HepG2 (cell line): ENCODE measurements around the gene TTC24. TPM values are rescaled to one million over a fixed set of nuclear protein-coding genes. Genes with fewer than 3 reads are reported as not detected.
A peak's percentile ranks its signal among the peaks of the same experiment; 100 is the strongest.

Experiments used
- CCDC6 ChIP-seq: sonication (generic); formaldehyde crosslinking; IDR thresholded peaks from 2 replicates; pipeline ENCODE4 v1.8.1; 2022; ENCODE audit warnings: mild to moderate bottlenecking, missing genetic modification reagents, moderate library complexity
- CSRNP2 ChIP-seq: sonication (generic); formaldehyde crosslinking; conservative IDR thresholded peaks from 2 replicates; pipeline ENCODE4 v1.8.0; 2022; ENCODE audit warnings: low read depth, missing genetic modification reagents
- FOXK1 ChIP-seq: sonication (generic); formaldehyde crosslinking; IDR thresholded peaks from 2 replicates; pipeline ENCODE4 v1.4.0; 2020; ENCODE audit warnings: low read depth, missing genetic modification reagents, borderline replicate concordance
- FOXK2 ChIP-seq: fragments of 450-650 bp; IDR thresholded peaks from 2 replicates; pipeline ENCODE4 v1.6.1; 2016
- GABPA ChIP-seq, 2 experiments: IDR thresholded peaks; 2 replicates each; pipeline ENCODE4 v1.6.1; 2011 to 2016; ENCODE audit warnings: low read depth in 2 of 2, low read length in 1 of 2, missing biosample characterization in 1 of 2, missing genetic modification characterization in 1 of 2
- GABPB1 ChIP-seq: IDR thresholded peaks from 2 replicates; pipeline ENCODE4 v1.6.1; 2016; ENCODE audit warnings: mild to moderate bottlenecking, missing genetic modification reagents, moderate library complexity, missing compliant biosample characterization
- HHEX ChIP-seq: IDR thresholded peaks from 2 replicates; pipeline ENCODE4 v1.6.1; 2016; ENCODE audit warnings: control low read depth
- HMGXB4 ChIP-seq, 2 experiments: sonication (generic) in 1 of 2; formaldehyde crosslinking in 1 of 2; IDR thresholded peaks; 2 replicates each; pipeline versions ENCODE4 v1.4.0 to v1.6.1; 2018 to 2020; ENCODE audit warnings: missing genetic modification reagents in 2 of 2, borderline replicate concordance in 1 of 2, low read depth in 1 of 2, mild to moderate bottlenecking in 1 of 2, missing biosample characterization in 1 of 2
- HOXA3 ChIP-seq: sonication (generic); formaldehyde crosslinking; IDR thresholded peaks from 2 replicates; pipeline ENCODE4 v1.5.0; 2020; ENCODE audit warnings: missing genetic modification reagents
- KLF16 ChIP-seq, 2 experiments: sonication (generic) in 1 of 2; formaldehyde crosslinking in 1 of 2; IDR thresholded peaks; 2 replicates each; pipeline versions ENCODE4 v1.6.1 to v1.8.0; 2016 to 2023; ENCODE audit warnings: missing genetic modification reagents in 2 of 2, missing compliant biosample characterization in 1 of 2
- RAD21 ChIP-seq: fragments of 450-650 bp; formaldehyde crosslinking; IDR thresholded peaks from 2 replicates; pipeline ENCODE4 v1.5.0; 2020; ENCODE audit warnings: mild to moderate bottlenecking
- TAF15 ChIP-seq: fragments of 200-400 bp; formaldehyde crosslinking; IDR thresholded peaks from one replicate; pipeline ENCODE4 v1.6.1; 2018; ENCODE audit warnings: mild to moderate bottlenecking, low read depth, low read length; ENCODE audit not compliant: poor library complexity, severe bottlenecking
- TFAP4 ChIP-seq: sonication (generic); IDR thresholded peaks from 2 replicates; pipeline ENCODE4 v1.6.1; 2016; ENCODE audit warnings: low read depth, borderline replicate concordance
- TFDP2 ChIP-seq: sonication (generic); formaldehyde crosslinking; IDR thresholded peaks from 2 replicates; pipeline ENCODE4 v1.4.0; 2020; ENCODE audit warnings: missing genetic modification reagents
- ZMYM4 ChIP-seq: sonication (generic); formaldehyde crosslinking; IDR thresholded peaks from 2 replicates; pipeline ENCODE4 v1.8.1; 2023; ENCODE audit warnings: mild to moderate bottlenecking, missing genetic modification reagents
- ZNF337 ChIP-seq: sonication (generic); formaldehyde crosslinking; IDR thresholded peaks from 2 replicates; pipeline ENCODE4 v1.5.1; 2020; ENCODE audit warnings: missing genetic modification reagents, low read depth, mild to moderate bottlenecking, borderline replicate concordance
- ZNF598 ChIP-seq: sonication (generic); formaldehyde crosslinking; IDR thresholded peaks from 2 replicates; pipeline ENCODE4 v1.5.1; 2020; ENCODE audit warnings: mild to moderate bottlenecking, missing genetic modification reagents, borderline replicate concordance
- ZNF670 ChIP-seq: sonication (generic); formaldehyde crosslinking; IDR thresholded peaks from 2 replicates; pipeline ENCODE4 v1.8.0; 2022; ENCODE audit warnings: mild to moderate bottlenecking, missing genetic modification reagents, borderline replicate concordance
- ZNF761 ChIP-seq: sonication (generic); formaldehyde crosslinking; conservative IDR thresholded peaks from 2 replicates; pipeline ENCODE4 v1.4.0; 2020; ENCODE audit warnings: mild to moderate bottlenecking, missing genetic modification reagents
- ZNF766 ChIP-seq: sonication (generic); formaldehyde crosslinking; IDR thresholded peaks from 2 replicates; pipeline ENCODE4 v1.5.0; 2020; ENCODE audit warnings: missing genetic modification reagents, borderline replicate concordance
- ZNF816 ChIP-seq: sonication (generic); formaldehyde crosslinking; IDR thresholded peaks from 2 replicates; pipeline ENCODE4 v1.8.0; 2022; ENCODE audit warnings: missing genetic modification reagents, mild to moderate bottlenecking, borderline replicate concordance
- polyA plus RNA-seq, 8 experiments: library from polyadenylated mRNA; depleted of rRNA in 3 of 8; stranded (reverse) in 7 of 8; unstranded in 1 of 8; fragments of >200 nt; fragmentation: Illumina TruSeq in 4 of 8; extraction: Trizol in 4 of 8; gene quantifications; 2 replicates each; pipeline versions ENCODE4 v1.2.1 to v1.2.3, GENCODE V29; 2011 to 2016; ENCODE audit warnings: low read depth in 4 of 8, missing spikeins in 1 of 8, mixed read lengths in 1 of 8; ENCODE audit not compliant: insufficient read depth in 1 of 8
- total RNA-seq, 5 experiments: library from RNA; depleted of rRNA; stranded (reverse); fragments of >200 nt; fragmentation: Illumina TruSeq; extraction: Trizol; gene quantifications; 2 replicates each; pipeline ENCODE4 v1.2.3, GENCODE V29; 2016; ENCODE audit warnings: low read depth in 1 of 5
- TF ChIP-seq, protein P1 (sequence below): IDR thresholded peaks from 2 replicates; pipeline ENCODE4 v1.6.1; 2016; ENCODE audit warnings: mild to moderate bottlenecking

TTC24 gene
- total and polyA plus RNA-seq, 2 of the 13 experiments (the other 11 are each of a cell fraction or from before 2014, with no cell fraction given) = 0.13 to 0.18 TPM

GRCh38 chr1:156591432-156592157 lies 12.1 kb downstream of the TTC24 start, which contains the start of gene NAXE (continued):
- TF ChIP-seq HOXA3 (CRISPR knock-in tag) (peak; percentile 47; the same call in 1 of the 2 replicates), TFDP2 (no peak), CSRNP2 (CRISPR knock-in tag) (no peak), HMGXB4 (CRISPR knock-in tag; IDR thresholded peaks at IDR 0.05; ENCODE audit: borderline replicate concordance in 1 of 2, low read depth in 1 of 2) (peak; percentile 55; a peak in 2 of 4 replicates), ZNF816 (CRISPR knock-in tag) (peak; percentile 86), ZMYM4 (peak; percentile 15; the same call in 1 of the 2 replicates), TAF15 (peak; percentile 62), FOXK2 (no peak), ZNF670 (CRISPR knock-in tag) (peak; percentile 65), ZNF337 (CRISPR knock-in tag) (peak; percentile 18; the same call in 1 of the 2 replicates), ZNF766 (peak; percentile 63; the same call in 1 of the 2 replicates), CCDC6 (CRISPR knock-in tag) (0 out of 2 replicates have a peak, but pooled peaks have one; percentile 50), HHEX (CRISPR knock-in tag) (no peak), ZNF598 (CRISPR knock-in tag) (0 out of 2 replicates have a peak, but pooled peaks have one; percentile 59), KLF16 (CRISPR knock-in tag; IDR thresholded peaks at IDR 0.05) (peak in 1 of 2 experiments; percentile 66; a peak in 1 of 4 replicates), GABPA (IDR thresholded peaks at IDR 0.05; ENCODE audit: low read depth, low read length) (peak; percentile 25; the same call in 1 of the 2 replicates), GABPA (CRISPR knock-in tag; IDR thresholded peaks at IDR 0.05; ENCODE audit: low read depth) (peak; percentile 67), RAD21 (CRISPR knock-in tag) (peak; percentile 37), ZNF761 (CRISPR knock-in tag) (peak; percentile 57; the same call in 1 of the 2 replicates), FOXK1 (CRISPR knock-in tag) (no peak), GABPB1 (peak; percentile 77), TFAP4 (no peak; the same call in 1 of the 2 replicates)
- TF ChIP-seq, protein P1, sequence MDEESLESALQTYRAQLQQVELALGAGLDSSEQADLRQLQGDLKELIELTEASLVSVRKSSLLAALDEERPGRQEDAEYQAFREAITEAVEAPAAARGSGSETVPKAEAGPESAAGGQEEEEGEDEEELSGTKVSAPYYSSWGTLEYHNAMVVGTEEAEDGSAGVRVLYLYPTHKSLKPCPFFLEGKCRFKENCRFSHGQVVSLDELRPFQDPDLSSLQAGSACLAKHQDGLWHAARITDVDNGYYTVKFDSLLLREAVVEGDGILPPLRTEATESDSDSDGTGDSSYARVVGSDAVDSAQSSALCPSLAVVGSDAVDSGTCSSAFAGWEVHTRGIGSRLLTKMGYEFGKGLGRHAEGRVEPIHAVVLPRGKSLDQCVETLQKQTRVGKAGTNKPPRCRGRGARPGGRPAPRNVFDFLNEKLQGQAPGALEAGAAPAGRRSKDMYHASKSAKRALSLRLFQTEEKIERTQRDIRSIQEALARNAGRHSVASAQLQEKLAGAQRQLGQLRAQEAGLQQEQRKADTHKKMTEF (CRISPR knock-in tag) = peak; percentile 70
